HFFc6 (cell line): ENCODE data around the gene PLA2G4E. TPM values are rescaled to one million over a fixed set of nuclear protein-coding genes. Genes with fewer than 3 reads are reported as not detected.

Source experiments
- DNase-seq: peaks from one replicate; pipeline ENCODE4 v3.0.0-alpha.2; 2018
- H3K27ac Mint-ChIP-seq: 2 replicates; pipeline ENCODE4 v1.8.0; 2020; ENCODE audit warnings: mild to moderate bottlenecking, mixed read lengths
- H3K27me3 Mint-ChIP-seq: 2 replicates; pipeline ENCODE4 v1.8.0; 2021; ENCODE audit warnings: mild to moderate bottlenecking, moderate library complexity, mixed read lengths; ENCODE audit not compliant: insufficient read depth
- H3K36me3 Mint-ChIP-seq: 2 replicates; pipeline ENCODE4 v1.8.0; 2021; ENCODE audit warnings: low read depth, mixed read lengths
- H3K4me1 Mint-ChIP-seq: 2 replicates; pipeline ENCODE4 v1.8.0; 2020; ENCODE audit warnings: low read depth, mixed read lengths
- H3K4me3 Mint-ChIP-seq: 2 replicates; pipeline ENCODE4 v1.8.0; 2020; ENCODE audit warnings: mild to moderate bottlenecking, moderate library complexity, mixed read lengths
- H3K9me3 Mint-ChIP-seq: 2 replicates; pipeline ENCODE4 v1.8.0; 2020; ENCODE audit warnings: mild to moderate bottlenecking, mixed read lengths
- CTCF ChIP-seq: fragments of 200-600 bp; sonication (generic); IDR thresholded peaks from 2 replicates; pipeline ENCODE4 v1.5.0; 2021; ENCODE audit warnings: antibody characterized with exemption, mild to moderate bottlenecking
- total RNA-seq, 6 experiments: library from RNA; stranded (reverse); fragmentation: NEBNext Ultra II Directional; extraction: Animal tissue kit (Norgen Biotek cat#: 25700); gene quantifications; 2 replicates in 1 of 6; 3 replicates in 5 of 6; pipeline ENCODE4 v1.2.3, GENCODE V29; 2021

Gene PLA2G4E
- total RNA-seq, 6 experiments from 2014 or later = not detected

- no peak for TF ChIP-seq CTCF
- Mint-ChIP-seq H3K4me3 (no peak overlapping the region), H3K4me1 (no peaks in the 10 kb centered on the region), H3K27me3 (peaks cover 28% of the 10 kb centered on the region), H3K9me3 (no peaks in the 10 kb centered on the region), H3K36me3 (no peaks in the 10 kb centered on the region), H3K27ac (no peak overlapping the region)
- DNase-seq = no peak
Measured at GRCh38 chr15:41994171-41994650, 26.6 kb downstream of the PLA2G4E start.

DNA sequence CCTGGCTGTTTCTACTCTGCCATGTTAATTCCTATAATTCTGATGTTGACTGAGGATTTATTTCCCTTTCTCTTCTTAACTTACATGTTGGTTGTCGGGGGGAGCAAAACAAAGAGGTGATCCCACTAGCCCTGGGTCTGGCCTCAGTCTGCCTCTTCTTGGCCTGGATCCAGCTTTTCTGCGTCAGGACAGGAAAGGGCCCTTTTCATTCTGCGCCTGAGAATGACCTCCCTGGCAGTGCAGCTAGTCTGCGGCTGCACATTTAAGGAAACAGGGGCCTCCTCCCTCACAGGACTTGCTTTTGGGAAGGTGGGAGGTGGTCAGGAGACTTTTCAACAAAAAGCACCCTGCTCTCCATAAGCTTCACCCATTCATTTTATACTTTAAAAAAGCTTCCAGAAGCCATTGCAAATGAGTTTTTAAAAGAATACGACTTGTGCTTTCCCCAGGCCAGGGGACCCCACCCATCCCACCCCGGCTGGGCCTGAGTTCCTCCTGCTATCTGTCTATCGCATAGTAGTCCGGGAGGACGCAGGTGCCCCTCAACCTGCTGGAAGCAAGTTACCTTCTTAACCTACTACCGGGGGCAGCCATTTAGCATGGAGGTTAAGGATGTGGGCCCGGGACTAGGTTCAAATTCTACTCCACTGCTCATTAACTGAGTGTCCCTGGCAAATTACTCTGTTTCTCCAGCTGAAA, 27.2 kb downstream of the PLA2G4E start:
- DNase-seq = no peak
- peaks cover 25% of the 10 kb centered on the region for H3K27me3 Mint-ChIP-seq
- no peaks in the 10 kb centered on the region for H3K4me1 Mint-ChIP-seq
- no peaks in the 10 kb centered on the region for H3K36me3 Mint-ChIP-seq
- H3K27ac Mint-ChIP-seq = no peak overlapping the region
- H3K9me3 Mint-ChIP-seq = no peaks in the 10 kb centered on the region
- no peak for TF ChIP-seq CTCF
- no peak overlapping the region for H3K4me3 Mint-ChIP-seq

GRCh38 chr15:41992803-41993190, 28.0 kb downstream of the PLA2G4E start:
- Mint-ChIP-seq H3K9me3 (no peaks in the 10 kb centered on the region), H3K4me3 (no peak overlapping the region), H3K27ac (no peak overlapping the region), H3K4me1 (no peaks in the 10 kb centered on the region), H3K27me3 (peaks cover 22% of the 10 kb centered on the region), H3K36me3 (no peaks in the 10 kb centered on the region)
- TF ChIP-seq CTCF = no peak
- no peak for DNase-seq

DNA sequence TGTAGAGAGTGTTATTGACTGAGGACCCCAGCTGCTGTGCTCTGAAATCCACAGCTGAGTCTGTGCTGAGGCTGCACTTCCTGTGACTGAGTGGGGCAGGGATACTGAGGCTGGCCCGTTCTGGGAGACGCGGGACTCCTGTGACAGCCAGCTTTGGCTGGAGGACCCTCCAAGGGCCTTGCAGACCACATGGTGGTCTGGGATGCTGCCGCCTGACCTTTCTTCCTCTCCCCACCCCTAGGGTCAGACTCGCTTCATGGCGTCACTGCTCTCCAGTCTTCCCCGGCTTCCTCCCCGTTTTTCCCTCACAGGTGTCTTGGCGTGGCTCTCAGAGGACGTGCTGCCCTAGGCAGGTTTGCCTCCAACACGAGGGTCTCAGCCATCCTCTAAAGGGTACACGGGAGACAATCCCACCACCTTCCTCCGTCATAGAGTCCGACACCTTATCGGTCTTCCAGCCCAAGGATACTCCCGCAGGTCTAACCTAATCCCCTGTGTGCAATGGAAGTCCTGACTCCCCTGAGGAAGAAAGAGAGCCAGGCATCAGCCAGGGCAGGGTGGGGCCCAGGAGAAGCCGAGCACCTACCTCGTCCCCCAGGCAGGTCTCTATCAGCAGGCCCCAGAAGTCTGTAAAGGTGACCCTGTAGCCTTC, 28.6 kb downstream of the PLA2G4E start:
- no peaks in the 10 kb centered on the region for H3K9me3 Mint-ChIP-seq
- no peak overlapping the region for H3K4me3 Mint-ChIP-seq
- no peak for TF ChIP-seq CTCF
- H3K27ac Mint-ChIP-seq = no peak overlapping the region
- no peaks in the 10 kb centered on the region for H3K36me3 Mint-ChIP-seq
- H3K4me1 Mint-ChIP-seq = no peaks in the 10 kb centered on the region
- H3K27me3 Mint-ChIP-seq = peaks cover 23% of the 10 kb centered on the region
- no peak for DNase-seq

GRCh38 chr15:41990691-41991090, 30.2 kb downstream of the PLA2G4E start:
- Mint-ChIP-seq H3K36me3 (no peaks in the 10 kb centered on the region), H3K9me3 (no peaks in the 10 kb centered on the region), H3K4me3 (no peak overlapping the region), H3K27me3 (peaks cover 21% of the 10 kb centered on the region), H3K27ac (no peak overlapping the region), H3K4me1 (no peaks in the 10 kb centered on the region)
- no peak for TF ChIP-seq CTCF
- DNase-seq = no peak
